Measurements from ENCODE around the gene A2ML1. TPM values are rescaled to one million over a fixed set of nuclear protein-coding genes. Genes with fewer than 3 reads are reported as not detected.
"Not testable (repeated sequence)": the region's sequence is repeated elsewhere in the genome, so short reads cannot be mapped to it uniquely, and the experiment has no call there.

The A2ML1 gene
- total RNA-seq, 1 donor from 2014 or later, result not detected

- intact Hi-C loops (cut with micrococcal nuclease), result no loop called here
These were observed 8.7 kb upstream of the A2ML1 start for GRCh38 chr12:8813572-8814357.

GRCh38 chr12:8816448-8817050 is 5.9 kb upstream of the A2ML1 start:
- ATAC-seq, result no peak
- intact Hi-C loops (cut with micrococcal nuclease), result no loop called here
- no peak for DNase-seq

More at GRCh38 chr12:8813572-8814357, 8.7 kb upstream of the A2ML1 start:
- no peak for ATAC-seq
- DNase-seq, result no peak

- DNase-seq, result no peak
- intact Hi-C loops (cut with micrococcal nuclease), result no loop called here
These were observed 4.6 kb upstream of the A2ML1 start for GRCh38 chr12:8817856-8818255.

GRCh38 chr12:8818526-8818925 is 3.9 kb upstream of the A2ML1 start:
- DNase-seq (no peak), ATAC-seq (no peak)
- intact Hi-C loops (cut with micrococcal nuclease), result no loop called here

More at GRCh38 chr12:8817856-8818255, 4.6 kb upstream of the A2ML1 start:
- no peak for ATAC-seq

- DNase-seq (no peak), ATAC-seq (no peak)
- intact Hi-C loops (cut with micrococcal nuclease), result no loop called here
These were observed 2.8 kb upstream of the A2ML1 start for GRCh38 chr12:8819666-8819980.

- ATAC-seq; intact Hi-C loops (cut with micrococcal nuclease); DNase-seq: not testable (repeated sequence)
These were observed 1.6 kb upstream of the A2ML1 start for GRCh38 chr12:8820676-8821407.

GRCh38 chr12:8821591-8821990 is 830 bp upstream of the A2ML1 start:
- no peak for ATAC-seq
- intact Hi-C loops (cut with micrococcal nuclease), result no loop called here
- DNase-seq, result no peak

- intact Hi-C loops (cut with micrococcal nuclease), result no loop called here
- DNase-seq (no peak), ATAC-seq (peak; percentile 53)
These were observed 1.3 kb downstream of the A2ML1 start for GRCh38 chr12:8823565-8824300.

GRCh38 chr12:8827551-8828256 is 5.3 kb downstream of the A2ML1 start:
- no peak for ATAC-seq
- no peak for DNase-seq
- intact Hi-C loops (cut with micrococcal nuclease), result no loop called here

GRCh38 chr12:8828257-8829124 is 6.1 kb downstream of the A2ML1 start:
- intact Hi-C loops (cut with micrococcal nuclease), result no loop called here
- DNase-seq (no peak), ATAC-seq (no peak)

- ATAC-seq (no peak), DNase-seq (no peak)
- intact Hi-C loops (cut with micrococcal nuclease), result no loop called here
These were observed 6.7 kb downstream of the A2ML1 start for GRCh38 chr12:8829125-8829518.

- DNase-seq, result no peak
- intact Hi-C loops (cut with micrococcal nuclease), result no loop called here
- no peak for ATAC-seq
These were observed 7.2 kb downstream of the A2ML1 start for GRCh38 chr12:8829621-8830020.

- DNase-seq (no peak), ATAC-seq (no peak)
- intact Hi-C loops (cut with micrococcal nuclease), result no loop called here
These were observed 8.7 kb downstream of the A2ML1 start for GRCh38 chr12:8831116-8831515.

- DNase-seq, result no peak
- intact Hi-C loops (cut with micrococcal nuclease), result no loop called here
- ATAC-seq, result no peak
These were observed 10.1 kb downstream of the A2ML1 start for GRCh38 chr12:8832500-8832899.

- intact Hi-C loops (cut with micrococcal nuclease), result no loop called here
- ATAC-seq (no peak), DNase-seq (no peak)
These were observed 11.8 kb downstream of the A2ML1 start for GRCh38 chr12:8834230-8834629.

- DNase-seq, result no peak
- no peak for ATAC-seq
- intact Hi-C loops (cut with micrococcal nuclease), result no loop called here
These were observed 14.9 kb downstream of the A2ML1 start for GRCh38 chr12:8837291-8837690.

- intact Hi-C loops (cut with micrococcal nuclease), result no loop called here
- ATAC-seq (no peak), DNase-seq (no peak)
These were observed 17.9 kb downstream of the A2ML1 start for GRCh38 chr12:8840321-8840720.

GRCh38 chr12:8840938-8841633 is 18.7 kb downstream of the A2ML1 start:
- DNase-seq (no peak), ATAC-seq (no peak)

More at GRCh38 chr12:8840938-8841633, 18.7 kb downstream of the A2ML1 start:
- intact Hi-C loops (cut with micrococcal nuclease), result no loop called here

Measured in left ventricle myocardium superior (tissue), 1 donor.